Activated T-helper 17 cell treated with anti-CD3 and anti-CD28 coated beads, Interleukin-2, amount 50 U/mL, for 72 hours (primary cell): Measurements from ENCODE around the gene SPATS2. TPM values are rescaled to one million over a fixed set of nuclear protein-coding genes. Genes with fewer than 3 reads are reported as not detected.
"Not testable (repeated sequence)": the region's sequence is repeated elsewhere in the genome, so short reads cannot be mapped to it uniquely, and the experiment has no call there.

Experiments
- ATAC-seq: fragments of 150-1000 bp; cut with Tn5 transposase; replicated peaks from 2 replicates; pipeline ENCODE4 v1.10.0; 2021; ENCODE audit warnings: mild to moderate bottlenecking, moderate library complexity
- H3K27ac Mint-ChIP-seq: one replicate; pipeline ENCODE4 v1.8.0; 2022; ENCODE audit warnings: mixed read lengths
- H3K27me3 Mint-ChIP-seq: one replicate; pipeline ENCODE4 v1.8.0; 2022; ENCODE audit warnings: mixed read lengths
- H3K36me3 Mint-ChIP-seq: one replicate; pipeline ENCODE4 v1.8.0; 2022; ENCODE audit warnings: low read depth, mild to moderate bottlenecking, mixed read lengths
- H3K4me1 Mint-ChIP-seq: one replicate; pipeline ENCODE4 v1.8.0; 2022; ENCODE audit warnings: mixed read lengths
- H3K4me3 Mint-ChIP-seq: one replicate; pipeline ENCODE4 v1.8.0; 2022; ENCODE audit warnings: mild to moderate bottlenecking, mixed read lengths
- H3K9me3 Mint-ChIP-seq: one replicate; pipeline ENCODE4 v1.8.0; 2022; ENCODE audit warnings: mixed read lengths
- total RNA-seq, 2 donors: library from RNA; stranded (reverse); gene quantifications; one replicate each; pipeline ENCODE4 v1.2.3, GENCODE V29; 2022

Gene SPATS2
- total RNA-seq, 2 donors from 2014 or later, result 15.3 to 16.9 TPM

DNA sequence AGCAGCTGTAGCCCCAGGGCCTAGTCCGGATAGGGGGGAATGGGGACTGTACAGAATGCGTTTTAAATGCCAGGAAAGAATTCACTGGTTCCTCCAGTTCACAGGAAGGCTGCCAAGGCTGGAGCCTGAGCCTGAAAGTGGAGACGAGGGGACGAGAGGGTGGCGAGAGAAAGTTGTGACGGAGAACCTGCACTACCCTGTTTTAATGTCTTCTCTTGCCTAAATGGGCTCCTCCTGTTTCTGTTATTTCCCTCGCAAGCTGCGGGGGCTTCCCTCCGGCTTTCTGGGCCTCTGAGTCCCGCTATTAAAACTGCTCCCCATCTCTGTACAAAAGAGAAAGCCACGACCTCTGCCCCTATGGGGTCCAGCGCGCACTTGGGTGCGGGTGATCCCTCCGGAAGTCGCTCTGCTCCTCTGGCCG is 34.8 kb upstream of the SPATS2 start:
- Mint-ChIP-seq H3K36me3 (peaks cover 6% of the 10 kb centered on the region), H3K4me3 (no peak overlapping the region), H3K27ac (no peak overlapping the region), H3K4me1 (peaks cover 4% of the 10 kb centered on the region), H3K27me3 (peaks cover 43% of the 10 kb centered on the region), H3K9me3 (no peaks in the 10 kb centered on the region)
- no peak for ATAC-seq

DNA sequence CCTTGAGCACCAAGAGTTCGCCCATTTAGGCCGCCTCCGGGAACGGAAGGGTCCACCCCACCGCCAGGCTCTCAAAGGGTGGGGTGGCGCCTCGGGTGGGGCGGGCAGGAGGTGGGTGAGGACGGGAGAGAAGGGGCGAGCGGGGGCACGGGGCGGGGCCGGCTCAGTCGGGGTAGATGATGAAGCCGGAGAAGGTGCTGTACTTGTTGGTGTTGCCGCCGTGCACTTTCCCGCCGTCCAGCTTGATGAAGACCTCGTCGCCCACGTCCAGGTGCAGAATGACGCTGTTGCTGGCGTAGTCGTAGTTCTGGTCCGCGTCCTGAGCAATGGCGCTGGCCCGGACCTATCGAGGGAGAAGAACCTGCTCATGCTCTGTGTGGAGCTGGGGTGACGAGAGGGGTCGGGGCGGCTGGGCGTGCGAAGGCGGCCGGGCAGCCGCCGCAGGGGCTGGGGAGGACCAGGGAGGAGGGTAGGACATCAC is 34.3 kb upstream of the SPATS2 start:
- Mint-ChIP-seq H3K36me3 (peaks cover 2% of the 10 kb centered on the region), H3K27me3 (peaks cover 48% of the 10 kb centered on the region), H3K27ac (no peak overlapping the region), H3K9me3 (no peaks in the 10 kb centered on the region), H3K4me3 (peak overlapping the region; percentile 32), H3K4me1 (peaks cover 7% of the 10 kb centered on the region)
- ATAC-seq, result no peak

GRCh38 chr12:49333778-49334177 is 33.5 kb upstream of the SPATS2 start:
- ATAC-seq, H3K27ac Mint-ChIP-seq, H3K4me1 Mint-ChIP-seq, H3K36me3 Mint-ChIP-seq, H3K9me3 Mint-ChIP-seq, H3K4me3 Mint-ChIP-seq: not testable (repeated sequence)
- H3K27me3 Mint-ChIP-seq, result peaks cover 56% of the 10 kb centered on the region

GRCh38 chr12:49334226-49334625 is 33.0 kb upstream of the SPATS2 start:
- Mint-ChIP-seq H3K4me1 (peaks cover 7% of the 10 kb centered on the region), H3K9me3 (no peaks in the 10 kb centered on the region), H3K4me3 (no peak overlapping the region), H3K27ac (no peak overlapping the region), H3K36me3 (no peaks in the 10 kb centered on the region), H3K27me3 (peaks cover 57% of the 10 kb centered on the region)
- no peak for ATAC-seq

GRCh38 chr12:49334681-49335080 is 32.6 kb upstream of the SPATS2 start:
- peaks cover 7% of the 10 kb centered on the region for H3K4me1 Mint-ChIP-seq
- H3K27me3 Mint-ChIP-seq, result peaks cover 57% of the 10 kb centered on the region
- no peaks in the 10 kb centered on the region for H3K36me3 Mint-ChIP-seq
- no peak for ATAC-seq
- no peaks in the 10 kb centered on the region for H3K9me3 Mint-ChIP-seq
- no peak overlapping the region for H3K4me3 Mint-ChIP-seq
- H3K27ac Mint-ChIP-seq, result no peak overlapping the region

DNA sequence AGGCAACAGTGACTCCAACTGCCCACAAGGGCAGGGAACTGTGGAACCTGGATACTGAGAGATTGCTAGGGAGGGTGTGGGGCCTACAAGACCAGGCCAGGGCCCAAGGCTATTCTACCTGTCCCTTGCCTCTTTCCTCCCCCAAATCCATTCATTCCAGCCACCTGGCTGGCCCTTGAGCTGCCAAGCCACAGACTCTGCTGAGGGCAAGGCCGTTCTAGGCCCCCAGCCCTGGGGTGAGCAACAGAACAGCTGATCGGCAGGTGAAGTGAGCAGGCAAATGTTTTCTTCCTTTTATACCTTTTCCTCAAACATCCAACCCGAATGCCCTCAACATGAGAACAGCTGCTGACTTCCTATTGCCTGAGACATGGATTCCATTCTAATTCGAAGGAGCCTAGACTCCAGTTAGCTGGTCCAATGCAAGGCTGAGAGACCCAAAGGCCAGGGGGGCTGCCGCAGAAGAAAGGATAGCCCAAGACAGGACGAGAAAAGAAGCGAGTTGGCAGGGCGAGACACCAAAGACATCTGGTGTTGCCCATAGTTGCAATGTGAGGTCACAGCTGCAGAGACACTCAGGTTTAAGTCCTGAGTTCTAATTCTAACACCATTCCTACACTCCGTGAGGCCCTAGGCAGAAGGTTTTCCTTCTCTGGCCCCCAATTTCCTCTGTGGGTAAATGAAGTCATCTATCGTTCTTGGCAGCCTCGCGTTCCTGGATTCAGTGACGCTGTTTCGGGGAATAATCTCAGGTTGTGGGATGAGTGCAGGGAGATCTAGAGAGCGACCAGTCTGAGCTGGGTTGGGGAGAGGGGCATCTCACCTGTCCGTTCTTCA is 31.9 kb upstream of the SPATS2 start:
- Mint-ChIP-seq H3K9me3 (no peaks in the 10 kb centered on the region), H3K27me3 (peaks cover 58% of the 10 kb centered on the region), H3K27ac (no peak overlapping the region), H3K4me3 (no peak overlapping the region), H3K36me3 (no peaks in the 10 kb centered on the region), H3K4me1 (peaks cover 7% of the 10 kb centered on the region)
- no peak for ATAC-seq

DNA sequence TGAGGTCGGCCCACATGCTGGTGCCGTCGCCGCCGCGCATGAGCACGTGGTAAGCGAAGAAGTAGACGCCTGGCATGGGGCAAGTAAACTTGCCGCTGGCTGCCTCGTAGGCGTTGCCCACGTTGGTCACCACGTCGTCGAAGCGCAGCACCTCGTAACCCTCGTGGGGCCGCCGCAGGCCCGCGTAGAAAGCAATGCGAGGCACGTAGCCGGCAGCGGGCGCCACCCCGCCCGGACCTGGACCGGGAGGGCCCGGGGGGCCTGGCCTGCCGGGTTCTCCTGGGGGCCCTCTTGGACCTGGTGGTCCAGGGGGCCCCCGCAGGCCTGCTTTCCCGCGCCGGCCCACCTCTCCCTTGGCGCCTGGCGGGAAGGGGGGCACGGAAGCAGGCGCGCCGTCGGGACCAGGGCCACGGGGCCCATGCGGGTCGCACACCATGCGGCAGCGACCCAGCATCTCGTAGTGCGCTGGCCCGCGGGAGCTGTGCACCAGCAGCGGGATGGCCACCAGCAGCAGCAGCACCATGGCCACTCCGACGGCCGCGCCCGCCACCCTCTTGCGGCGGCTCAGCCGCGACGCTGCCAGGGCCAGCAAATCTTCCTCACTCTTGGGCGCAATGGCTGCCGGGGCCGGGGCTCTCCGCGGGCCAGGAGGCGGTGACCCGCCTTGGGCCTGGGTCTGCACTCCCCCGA is 31.2 kb upstream of the SPATS2 start:
- Mint-ChIP-seq H3K9me3 (no peaks in the 10 kb centered on the region), H3K27ac (no peak overlapping the region), H3K4me1 (peaks cover 7% of the 10 kb centered on the region), H3K27me3 (peaks cover 65% of the 10 kb centered on the region), H3K36me3 (no peaks in the 10 kb centered on the region), H3K4me3 (no peak overlapping the region)
- ATAC-seq, result no peak

DNA sequence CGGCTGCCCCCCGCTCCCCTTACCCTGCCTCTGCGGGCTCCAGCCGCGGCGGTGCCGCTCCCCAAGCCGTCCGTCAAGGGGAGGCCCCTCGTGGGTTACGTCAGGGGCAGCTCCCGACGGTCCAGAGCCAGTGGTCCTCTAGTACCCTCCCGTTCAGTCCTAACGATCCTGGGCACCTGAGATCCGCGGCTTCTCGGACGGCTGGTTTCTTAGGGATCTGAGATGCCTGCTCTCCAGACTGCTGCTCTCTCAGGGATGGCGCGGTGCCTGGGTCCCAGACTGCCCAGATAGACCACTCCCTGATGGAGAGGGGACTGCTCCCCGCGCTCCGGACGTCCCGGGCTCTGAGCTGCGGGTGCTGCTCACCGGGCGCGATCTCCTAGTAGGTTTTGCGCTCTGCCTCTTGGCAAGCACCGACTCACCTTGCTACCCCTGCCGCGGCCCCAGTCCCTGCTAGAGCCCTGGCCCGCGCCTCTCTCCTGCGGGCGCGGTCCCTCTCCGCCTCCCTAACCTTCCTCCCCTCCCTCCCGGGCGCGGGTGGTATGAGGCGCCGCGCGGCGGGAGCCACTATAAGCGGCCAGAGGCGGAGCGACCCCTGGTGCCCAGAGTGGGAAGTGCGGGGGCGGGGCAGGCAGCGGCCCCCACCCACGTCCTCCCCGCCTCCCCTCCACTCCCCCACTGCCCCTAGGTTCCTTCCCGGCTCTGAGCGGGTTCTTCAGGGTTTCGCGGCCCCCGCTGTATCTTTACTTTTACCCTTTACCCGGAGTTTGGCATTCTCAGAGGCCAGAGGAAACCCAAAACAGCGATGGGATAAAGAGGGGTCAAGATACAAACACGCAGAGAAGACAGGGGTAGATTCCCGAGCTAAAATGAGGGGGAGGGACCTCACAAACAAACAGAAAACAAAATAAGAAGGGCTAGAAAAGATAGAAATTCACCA is 30.3 kb upstream of the SPATS2 start, which contains the start of gene C1QL4:
Gene C1QL4 (minus strand): TSS at position 544 of the 940 bp plus-strand sequence. CDS start 711 bp downstream, outside the sequence.
- no peak within 1 kb of the TSS for H3K27ac Mint-ChIP-seq
- H3K27me3 Mint-ChIP-seq, result peaks cover 63% of the 10 kb centered on the region
- no peaks in the 10 kb centered on the region for H3K36me3 Mint-ChIP-seq
- H3K9me3 Mint-ChIP-seq, result no peaks in the 10 kb centered on the region
- peaks cover 7% of the 10 kb centered on the region for H3K4me1 Mint-ChIP-seq
- ATAC-seq, result peak; percentile 79
- H3K4me3 Mint-ChIP-seq, result peak within 1 kb of the TSS; percentile 52

GRCh38 chr12:49338830-49339463 is 28.3 kb upstream of the SPATS2 start:
- H3K27me3 Mint-ChIP-seq, result peaks cover 55% of the 10 kb centered on the region
- H3K9me3 Mint-ChIP-seq, result no peaks in the 10 kb centered on the region
- ATAC-seq, result no peak
- no peaks in the 10 kb centered on the region for H3K36me3 Mint-ChIP-seq
- no peak overlapping the region for H3K4me3 Mint-ChIP-seq
- peaks cover 13% of the 10 kb centered on the region for H3K4me1 Mint-ChIP-seq
- no peak overlapping the region for H3K27ac Mint-ChIP-seq

GRCh38 chr12:49339464-49339861 is 27.8 kb upstream of the SPATS2 start:
- ATAC-seq, result no peak
- no peak overlapping the region for H3K27ac Mint-ChIP-seq
- no peaks in the 10 kb centered on the region for H3K36me3 Mint-ChIP-seq
- H3K27me3 Mint-ChIP-seq, result peaks cover 52% of the 10 kb centered on the region
- no peaks in the 10 kb centered on the region for H3K9me3 Mint-ChIP-seq
- H3K4me3 Mint-ChIP-seq, result no peak overlapping the region
- peaks cover 13% of the 10 kb centered on the region for H3K4me1 Mint-ChIP-seq

GRCh38 chr12:49340095-49340870 is 27.0 kb upstream of the SPATS2 start:
- Mint-ChIP-seq H3K36me3 (no peaks in the 10 kb centered on the region), H3K4me3 (no peak overlapping the region)

GRCh38 chr12:49340971-49341776 is 26.1 kb upstream of the SPATS2 start:
- Mint-ChIP-seq H3K4me3 (no peak overlapping the region), H3K27ac (no peak overlapping the region), H3K4me1 (peaks cover 13% of the 10 kb centered on the region), H3K9me3 (no peaks in the 10 kb centered on the region), H3K27me3 (peaks cover 46% of the 10 kb centered on the region), H3K36me3 (no peaks in the 10 kb centered on the region)
- no peak for ATAC-seq

More at GRCh38 chr12:49340095-49340870, 27.0 kb upstream of the SPATS2 start:
- Mint-ChIP-seq H3K27me3 (peaks cover 46% of the 10 kb centered on the region), H3K27ac (no peak overlapping the region), H3K9me3 (no peaks in the 10 kb centered on the region), H3K4me1 (peaks cover 13% of the 10 kb centered on the region)
- no peak for ATAC-seq

- peaks cover 49% of the 10 kb centered on the region for H3K27me3 Mint-ChIP-seq
- ATAC-seq, result no peak
- peaks cover 14% of the 10 kb centered on the region for H3K4me1 Mint-ChIP-seq
- no peak overlapping the region for H3K27ac Mint-ChIP-seq
- H3K4me3 Mint-ChIP-seq, result no peak overlapping the region
- no peaks in the 10 kb centered on the region for H3K9me3 Mint-ChIP-seq
- H3K36me3 Mint-ChIP-seq, result no peaks in the 10 kb centered on the region
Observed at GRCh38 chr12:49341777-49342065, 25.5 kb upstream of the SPATS2 start.
